ENCODE data around the gene ADAMTS8. TPM values are rescaled to one million over a fixed set of nuclear protein-coding genes. Genes with fewer than 3 reads are reported as not detected.

Gene ADAMTS8
- total RNA-seq, 1 experiment from 2014 or later = 0.15 TPM

DNA sequence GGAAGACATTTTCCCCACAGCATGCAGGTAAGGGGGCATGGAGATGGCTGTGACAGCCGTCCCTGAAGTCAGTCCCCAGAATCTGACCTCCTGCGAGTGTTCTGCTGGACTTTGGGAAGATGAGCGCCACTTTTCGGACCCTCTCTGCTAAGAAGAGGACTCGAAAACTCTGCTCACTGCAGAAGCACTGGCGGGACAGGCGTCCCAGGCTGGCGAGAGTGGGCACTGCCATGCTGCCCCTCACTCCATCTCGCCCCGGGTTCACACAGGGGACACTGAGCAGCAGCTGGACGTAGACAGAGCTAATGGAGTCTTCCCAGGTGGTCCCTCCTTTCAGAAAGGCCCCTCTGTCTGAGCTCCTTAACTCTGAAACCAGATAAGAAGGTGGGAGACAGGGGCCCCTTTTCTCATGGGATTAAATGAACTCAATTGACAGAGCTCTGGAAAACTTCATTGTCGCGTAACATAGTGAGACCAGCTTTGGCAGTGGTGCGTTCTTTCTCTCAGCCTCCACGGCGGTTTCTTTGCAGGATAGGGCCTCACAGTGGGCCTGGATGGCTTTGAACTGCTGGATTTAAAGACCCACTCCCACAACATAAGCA, 4.8 kb downstream of the ADAMTS8 start:
- TF ChIP-seq TCF7L2 (IDR thresholded peaks at IDR 0.05; ENCODE audit: low read depth, low read length) (no peak), POLR2AphosphoS5 (IDR thresholded peaks at IDR 0.05; ENCODE audit: low read depth, low read length) (no peak), SIN3A (IDR thresholded peaks at IDR 0.05; ENCODE audit: borderline replicate concordance, insufficient read depth, low read depth, low read length) (no peak)
- TF ChIP-seq, protein P1, sequence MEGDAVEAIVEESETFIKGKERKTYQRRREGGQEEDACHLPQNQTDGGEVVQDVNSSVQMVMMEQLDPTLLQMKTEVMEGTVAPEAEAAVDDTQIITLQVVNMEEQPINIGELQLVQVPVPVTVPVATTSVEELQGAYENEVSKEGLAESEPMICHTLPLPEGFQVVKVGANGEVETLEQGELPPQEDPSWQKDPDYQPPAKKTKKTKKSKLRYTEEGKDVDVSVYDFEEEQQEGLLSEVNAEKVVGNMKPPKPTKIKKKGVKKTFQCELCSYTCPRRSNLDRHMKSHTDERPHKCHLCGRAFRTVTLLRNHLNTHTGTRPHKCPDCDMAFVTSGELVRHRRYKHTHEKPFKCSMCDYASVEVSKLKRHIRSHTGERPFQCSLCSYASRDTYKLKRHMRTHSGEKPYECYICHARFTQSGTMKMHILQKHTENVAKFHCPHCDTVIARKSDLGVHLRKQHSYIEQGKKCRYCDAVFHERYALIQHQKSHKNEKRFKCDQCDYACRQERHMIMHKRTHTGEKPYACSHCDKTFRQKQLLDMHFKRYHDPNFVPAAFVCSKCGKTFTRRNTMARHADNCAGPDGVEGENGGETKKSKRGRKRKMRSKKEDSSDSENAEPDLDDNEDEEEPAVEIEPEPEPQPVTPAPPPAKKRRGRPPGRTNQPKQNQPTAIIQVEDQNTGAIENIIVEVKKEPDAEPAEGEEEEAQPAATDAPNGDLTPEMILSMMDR (IDR thresholded peaks at IDR 0.05) = no peak
- TF ChIP-seq, protein P2, sequence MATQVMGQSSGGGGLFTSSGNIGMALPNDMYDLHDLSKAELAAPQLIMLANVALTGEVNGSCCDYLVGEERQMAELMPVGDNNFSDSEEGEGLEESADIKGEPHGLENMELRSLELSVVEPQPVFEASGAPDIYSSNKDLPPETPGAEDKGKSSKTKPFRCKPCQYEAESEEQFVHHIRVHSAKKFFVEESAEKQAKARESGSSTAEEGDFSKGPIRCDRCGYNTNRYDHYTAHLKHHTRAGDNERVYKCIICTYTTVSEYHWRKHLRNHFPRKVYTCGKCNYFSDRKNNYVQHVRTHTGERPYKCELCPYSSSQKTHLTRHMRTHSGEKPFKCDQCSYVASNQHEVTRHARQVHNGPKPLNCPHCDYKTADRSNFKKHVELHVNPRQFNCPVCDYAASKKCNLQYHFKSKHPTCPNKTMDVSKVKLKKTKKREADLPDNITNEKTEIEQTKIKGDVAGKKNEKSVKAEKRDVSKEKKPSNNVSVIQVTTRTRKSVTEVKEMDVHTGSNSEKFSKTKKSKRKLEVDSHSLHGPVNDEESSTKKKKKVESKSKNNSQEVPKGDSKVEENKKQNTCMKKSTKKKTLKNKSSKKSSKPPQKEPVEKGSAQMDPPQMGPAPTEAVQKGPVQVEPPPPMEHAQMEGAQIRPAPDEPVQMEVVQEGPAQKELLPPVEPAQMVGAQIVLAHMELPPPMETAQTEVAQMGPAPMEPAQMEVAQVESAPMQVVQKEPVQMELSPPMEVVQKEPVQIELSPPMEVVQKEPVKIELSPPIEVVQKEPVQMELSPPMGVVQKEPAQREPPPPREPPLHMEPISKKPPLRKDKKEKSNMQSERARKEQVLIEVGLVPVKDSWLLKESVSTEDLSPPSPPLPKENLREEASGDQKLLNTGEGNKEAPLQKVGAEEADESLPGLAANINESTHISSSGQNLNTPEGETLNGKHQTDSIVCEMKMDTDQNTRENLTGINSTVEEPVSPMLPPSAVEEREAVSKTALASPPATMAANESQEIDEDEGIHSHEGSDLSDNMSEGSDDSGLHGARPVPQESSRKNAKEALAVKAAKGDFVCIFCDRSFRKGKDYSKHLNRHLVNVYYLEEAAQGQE (IDR thresholded peaks at IDR 0.05; ENCODE audit: insufficient read depth in 1 of 2, low read depth in 2 of 2, low read length in 1 of 2) = no peak
- ATAC-seq = no peak
- Histone ChIP-seq H3K27me3 (ENCODE audit: control insufficient read depth, insufficient read depth, low read length) (peaks cover 24% of the 10 kb centered on the region), H3K36me3 (ENCODE audit: control insufficient read depth, insufficient read depth, low read length) (no peaks in the 10 kb centered on the region), H3K27ac (ENCODE audit: low read length) (no peak overlapping the region), H3K4me1 (ENCODE audit: control insufficient read depth, insufficient read depth, low read length) (0 out of 2 replicates have a peak, but pooled peaks cover 9% of the 10 kb centered on the region), H3K9me3 (ENCODE audit: control insufficient read depth, insufficient read depth, low read depth, low read length) (no peaks in the 10 kb centered on the region), H3K4me3 (ENCODE audit: low read depth in 2 of 2, low read length in 2 of 2) (no peak overlapping the region)
- intact Hi-C loops (cut with micrococcal nuclease; ENCODE audit: unreplicated experiment) (no loop called here), in situ Hi-C loops (cut with HindIII; ENCODE audit: low pct_unique_long_range_greater_than_20kb, low sequenced_read_pairs) (no loop called here)
- no TSS peak for BruUV-seq (replicated peaks)
- CTCF ChIA-PET = interaction anchor here (0.6 kb wide), 1 partner anchor 114 kb away, joined by 3 read pairs; no protein-coding TSS in a partner anchor
- POLR2A ChIA-PET = no interaction called here
- no peak for DNase-seq (ENCODE audit: low read depth, low spot score)

DNA sequence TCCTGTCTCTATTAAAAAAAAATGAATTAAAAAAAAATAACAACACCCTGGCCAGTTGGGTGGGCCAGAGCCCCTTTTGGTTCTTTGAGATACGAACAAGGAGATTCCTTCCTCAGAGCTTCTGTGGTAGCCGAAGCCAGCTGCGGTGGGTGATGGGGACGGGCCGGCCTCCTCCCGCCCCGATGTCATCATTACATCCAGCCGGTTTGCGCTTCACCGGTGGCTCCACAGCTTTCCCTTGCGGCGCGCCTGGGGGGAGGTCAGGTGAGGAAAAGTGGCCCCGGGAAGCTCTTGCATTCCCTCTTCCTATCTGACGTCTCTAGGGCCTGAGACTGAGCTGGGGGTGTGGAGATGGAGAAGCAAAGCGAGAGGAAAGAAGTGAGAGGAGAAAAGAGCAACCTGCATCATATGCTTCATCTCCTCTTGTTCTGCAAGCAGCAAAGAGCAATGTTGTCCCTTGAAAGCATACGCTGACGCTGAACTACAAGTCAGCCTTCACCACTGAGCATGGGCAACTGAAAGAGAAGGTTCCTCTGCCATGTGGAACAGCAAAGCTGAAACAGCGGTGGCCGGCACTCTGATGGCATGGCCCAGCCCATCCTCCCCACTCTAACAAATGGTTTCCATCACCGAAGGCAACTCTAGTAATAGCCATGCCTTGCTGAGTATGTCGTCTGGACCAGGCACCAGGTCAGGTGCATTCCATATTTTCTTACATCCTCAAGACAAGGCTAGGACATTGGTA, 6.0 kb downstream of the ADAMTS8 start:
- Histone ChIP-seq H3K36me3 (ENCODE audit: control insufficient read depth, insufficient read depth, low read length) (no peaks in the 10 kb centered on the region), H3K9me3 (ENCODE audit: control insufficient read depth, insufficient read depth, low read depth, low read length) (no peaks in the 10 kb centered on the region), H3K27me3 (ENCODE audit: control insufficient read depth, insufficient read depth, low read length) (peaks cover 22% of the 10 kb centered on the region), H3K27ac (ENCODE audit: low read length) (no peak overlapping the region), H3K4me3 (ENCODE audit: low read depth in 2 of 2, low read length in 2 of 2) (no peak overlapping the region), H3K4me1 (ENCODE audit: control insufficient read depth, insufficient read depth, low read length) (0 out of 2 replicates have a peak, but pooled peaks cover 5% of the 10 kb centered on the region)
- CTCF ChIA-PET = interaction anchor here (0.6 kb wide), 1 partner anchor 438 kb away, joined by 7 read pairs; no protein-coding TSS in a partner anchor
- in situ Hi-C loops (cut with HindIII; ENCODE audit: low pct_unique_long_range_greater_than_20kb, low sequenced_read_pairs) = no loop called here
- BruUV-seq (replicated peaks) = no TSS peak
- POLR2A ChIA-PET = no interaction called here
- no peak for TF ChIP-seq TCF7L2 (IDR thresholded peaks at IDR 0.05; ENCODE audit: low read depth, low read length)
- TF ChIP-seq, protein P1 (IDR thresholded peaks at IDR 0.05) = no peak
- TF ChIP-seq, protein P2 (IDR thresholded peaks at IDR 0.05; ENCODE audit: insufficient read depth in 1 of 2, low read depth in 2 of 2, low read length in 1 of 2) = no peak
- TF ChIP-seq SIN3A (IDR thresholded peaks at IDR 0.05; ENCODE audit: borderline replicate concordance, insufficient read depth, low read depth, low read length) = no peak
- no peak for TF ChIP-seq POLR2AphosphoS5 (IDR thresholded peaks at IDR 0.05; ENCODE audit: low read depth, low read length)
- intact Hi-C loops (cut with micrococcal nuclease; ENCODE audit: unreplicated experiment) = no loop called here
- DNase-seq (ENCODE audit: low read depth, low spot score) (no peak), ATAC-seq (no peak)
